Glutamatergic neuron (in vitro differentiated cells): Measurements from ENCODE around the gene FAM234A. TPM values are rescaled to one million over a fixed set of nuclear protein-coding genes. Genes with fewer than 3 reads are reported as not detected.

Experiments used
- DNase-seq: peaks from one replicate; pipeline ENCODE4 v3.0.0; 2022
- H3K27ac Mint-ChIP-seq: one replicate; pipeline ENCODE4 v1.8.0; 2020; ENCODE audit warnings: mild to moderate bottlenecking, mixed read lengths, inconsistent platforms; ENCODE audit not compliant: unreplicated experiment
- H3K27me3 Mint-ChIP-seq: one replicate; pipeline ENCODE4 v1.8.0; 2020; ENCODE audit warnings: mild to moderate bottlenecking, moderate library complexity, mixed read lengths, inconsistent platforms; ENCODE audit not compliant: unreplicated experiment
- H3K36me3 Mint-ChIP-seq: one replicate; pipeline ENCODE4 v1.8.0; 2020; ENCODE audit warnings: mild to moderate bottlenecking, mixed read lengths, inconsistent platforms; ENCODE audit not compliant: unreplicated experiment
- H3K4me1 Mint-ChIP-seq: one replicate; pipeline ENCODE4 v1.8.0; 2020; ENCODE audit warnings: mild to moderate bottlenecking, low read depth, mixed read lengths, inconsistent platforms; ENCODE audit not compliant: unreplicated experiment
- H3K4me3 Mint-ChIP-seq: one replicate; pipeline ENCODE4 v1.8.0; 2020; ENCODE audit warnings: mild to moderate bottlenecking, mixed read lengths, inconsistent platforms; ENCODE audit not compliant: unreplicated experiment
- H3K9me3 Mint-ChIP-seq: one replicate; pipeline ENCODE4 v1.8.0; 2020; ENCODE audit warnings: mild to moderate bottlenecking, moderate library complexity, mixed read lengths, inconsistent platforms; ENCODE audit not compliant: unreplicated experiment
- CTCF ChIP-seq: fragments of 200-600 bp; sonication (generic); IDR thresholded peaks from one replicate; pipeline ENCODE4 v1.5.0; 2021; ENCODE audit not compliant: partially characterized antibody, unreplicated experiment
- total RNA-seq: library from RNA; stranded (reverse); fragmentation: NEBNext Ultra II Directional; extraction: Animal tissue kit (Norgen Biotek cat#: 25700); gene quantifications from one replicate; pipeline ENCODE4 v1.2.1, GENCODE V29; 2021; ENCODE audit not compliant: unreplicated experiment

Gene FAM234A
- total RNA-seq, 1 donor from 2014 or later: 82.7 TPM

GRCh38 chr16:263182-263774 lies 28.7 kb downstream of the FAM234A start:
- H3K9me3 Mint-ChIP-seq: peaks cover 11% of the 10 kb centered on the region
- H3K4me3 Mint-ChIP-seq: no peak overlapping the region
- H3K27ac Mint-ChIP-seq: no peak overlapping the region
- no peak for TF ChIP-seq CTCF
- peaks cover 6% of the 10 kb centered on the region for H3K4me1 Mint-ChIP-seq
- no peak for DNase-seq
- peaks cover 6% of the 10 kb centered on the region for H3K27me3 Mint-ChIP-seq
- H3K36me3 Mint-ChIP-seq: peaks cover 5% of the 10 kb centered on the region

GRCh38 chr16:263944-264343 lies 29.3 kb downstream of the FAM234A start:
- DNase-seq: no peak
- Mint-ChIP-seq H3K36me3 (peaks cover 5% of the 10 kb centered on the region), H3K4me1 (peaks cover 5% of the 10 kb centered on the region), H3K4me3 (no peak overlapping the region), H3K27ac (no peak overlapping the region), H3K9me3 (peaks cover 13% of the 10 kb centered on the region), H3K27me3 (peaks cover 9% of the 10 kb centered on the region)
- no peak for TF ChIP-seq CTCF

GRCh38 chr16:264440-264951 lies 29.9 kb downstream of the FAM234A start:
- H3K4me3 Mint-ChIP-seq: no peak overlapping the region
- peaks cover 9% of the 10 kb centered on the region for H3K27me3 Mint-ChIP-seq
- H3K27ac Mint-ChIP-seq: no peak overlapping the region
- H3K9me3 Mint-ChIP-seq: peaks cover 13% of the 10 kb centered on the region
- H3K4me1 Mint-ChIP-seq: no peaks in the 10 kb centered on the region
- TF ChIP-seq CTCF: no peak
- peaks cover 5% of the 10 kb centered on the region for H3K36me3 Mint-ChIP-seq
- DNase-seq: no peak

GRCh38 chr16:265002-265529 lies 30.4 kb downstream of the FAM234A start:
- H3K4me3 Mint-ChIP-seq: no peak overlapping the region
- H3K36me3 Mint-ChIP-seq: peaks cover 5% of the 10 kb centered on the region
- peaks cover 13% of the 10 kb centered on the region for H3K9me3 Mint-ChIP-seq
- H3K4me1 Mint-ChIP-seq: no peaks in the 10 kb centered on the region
- peaks cover 11% of the 10 kb centered on the region for H3K27me3 Mint-ChIP-seq
- TF ChIP-seq CTCF: no peak
- DNase-seq: no peak
- H3K27ac Mint-ChIP-seq: no peak overlapping the region

- no peak overlapping the region for H3K4me3 Mint-ChIP-seq
- DNase-seq: no peak
- peaks cover 1% of the 10 kb centered on the region for H3K36me3 Mint-ChIP-seq
- H3K27ac Mint-ChIP-seq: no peak overlapping the region
- no peaks in the 10 kb centered on the region for H3K4me1 Mint-ChIP-seq
- TF ChIP-seq CTCF: no peak
- H3K9me3 Mint-ChIP-seq: peaks cover 13% of the 10 kb centered on the region
- peaks cover 11% of the 10 kb centered on the region for H3K27me3 Mint-ChIP-seq
These were observed 31.1 kb downstream of the FAM234A start for GRCh38 chr16:265711-266110.
